MCF 10A (cell line): ENCODE measurements around the gene TENT4B. TPM values are rescaled to one million over a fixed set of nuclear protein-coding genes. Genes with fewer than 3 reads are reported as not detected.
A peak's percentile ranks its signal among the peaks of the same experiment; 100 is the strongest.

ENCODE experiments used
- BruUV-seq: library from RNA; stranded (reverse); fragments of 400-500 nt; replicated peaks from 2 replicates; lab custom pipeline; 2021; lab: Mats Ljungman, UMichigan
- CTCF ChIA-PET: fragments of 300-600 bp; sonication (Branson Sonifier 250); formaldehyde crosslinking; extraction: SDS; loops from one replicate; lab custom pipeline; 2021; ENCODE audit warnings: antibody characterized with exemption, inconsistent platforms; lab: Yijun Ruan, JAX
- POLR2A ChIA-PET: fragments of 300-600, 350-650 bp; sonication (Branson Sonifier 250); formaldehyde crosslinking; extraction: SDS; loops from one replicate; lab custom pipeline; 2020; ENCODE audit warnings: antibody characterized with exemption, inconsistent platforms; lab: Yijun Ruan, JAX
- DNase-seq: peaks from one replicate; pipeline ENCODE4 v3.0.0-alpha.2; 2018; ENCODE audit not compliant: unreplicated experiment
- H3K27ac Mint-ChIP-seq: one replicate; pipeline ENCODE4 v1.8.0; 2022; ENCODE audit warnings: mild to moderate bottlenecking, low read depth, mixed read lengths; ENCODE audit not compliant: unreplicated experiment
- H3K27me3 Mint-ChIP-seq: one replicate; pipeline ENCODE4 v1.8.0; 2022; ENCODE audit warnings: mixed read lengths; ENCODE audit not compliant: insufficient read depth, unreplicated experiment
- H3K36me3 Mint-ChIP-seq: one replicate; pipeline ENCODE4 v1.8.0; 2022; ENCODE audit warnings: mild to moderate bottlenecking, moderate library complexity, mixed read lengths; ENCODE audit not compliant: insufficient read depth, unreplicated experiment
- H3K4me1 Mint-ChIP-seq: one replicate; pipeline ENCODE4 v1.8.0; 2022; ENCODE audit warnings: mixed read lengths; ENCODE audit not compliant: insufficient read depth, unreplicated experiment
- H3K4me3 Mint-ChIP-seq: one replicate; pipeline ENCODE4 v1.8.0; 2022; ENCODE audit warnings: mild to moderate bottlenecking, moderate library complexity, mixed read lengths; ENCODE audit not compliant: unreplicated experiment
- H3K9me3 Mint-ChIP-seq: one replicate; pipeline ENCODE4 v1.8.0; 2022; ENCODE audit warnings: mixed read lengths; ENCODE audit not compliant: unreplicated experiment
- intact Hi-C: fragments of 100-400 bp; cut with micrococcal nuclease; formaldehyde crosslinking; loops from 2 replicates; pipeline ENCODE4 v1.14.1; 2022
- total RNA-seq: library from RNA; stranded (reverse); gene quantifications from 2 replicates; pipeline ENCODE4 v1.2.3, GENCODE V29; 2022
- TF ChIP-seq, protein P1 (sequence below): fragments of 200-600 bp; IDR thresholded peaks from one replicate; pipeline ENCODE4 v1.8.0; 2022; ENCODE audit warnings: antibody characterized with exemption, mild to moderate bottlenecking; ENCODE audit not compliant: unreplicated experiment

TENT4B gene
- total RNA-seq, 1 experiment from 2014 or later = 12.1 TPM

- POLR2A ChIA-PET = interaction anchor here (0.9 to 1.2 kb wide), 4 partner anchors 59 to 111 kb away, joined by 3 to 5 read pairs (median 4); no protein-coding TSS in a partner anchor
- H3K27me3 Mint-ChIP-seq = no peaks in the 10 kb centered on the region
- intact Hi-C loops = loop anchor here (10.0 kb wide), 1 partner anchor 127 kb away; the partner anchor contains the start of gene CNEP1R1
- TF ChIP-seq, protein P1, sequence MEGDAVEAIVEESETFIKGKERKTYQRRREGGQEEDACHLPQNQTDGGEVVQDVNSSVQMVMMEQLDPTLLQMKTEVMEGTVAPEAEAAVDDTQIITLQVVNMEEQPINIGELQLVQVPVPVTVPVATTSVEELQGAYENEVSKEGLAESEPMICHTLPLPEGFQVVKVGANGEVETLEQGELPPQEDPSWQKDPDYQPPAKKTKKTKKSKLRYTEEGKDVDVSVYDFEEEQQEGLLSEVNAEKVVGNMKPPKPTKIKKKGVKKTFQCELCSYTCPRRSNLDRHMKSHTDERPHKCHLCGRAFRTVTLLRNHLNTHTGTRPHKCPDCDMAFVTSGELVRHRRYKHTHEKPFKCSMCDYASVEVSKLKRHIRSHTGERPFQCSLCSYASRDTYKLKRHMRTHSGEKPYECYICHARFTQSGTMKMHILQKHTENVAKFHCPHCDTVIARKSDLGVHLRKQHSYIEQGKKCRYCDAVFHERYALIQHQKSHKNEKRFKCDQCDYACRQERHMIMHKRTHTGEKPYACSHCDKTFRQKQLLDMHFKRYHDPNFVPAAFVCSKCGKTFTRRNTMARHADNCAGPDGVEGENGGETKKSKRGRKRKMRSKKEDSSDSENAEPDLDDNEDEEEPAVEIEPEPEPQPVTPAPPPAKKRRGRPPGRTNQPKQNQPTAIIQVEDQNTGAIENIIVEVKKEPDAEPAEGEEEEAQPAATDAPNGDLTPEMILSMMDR = no peak
- no TSS peak for BruUV-seq
- no peak for DNase-seq
- no peak overlapping the region for H3K4me3 Mint-ChIP-seq
- H3K4me1 Mint-ChIP-seq = peaks cover 12% of the 10 kb centered on the region
- no peaks in the 10 kb centered on the region for H3K36me3 Mint-ChIP-seq
- H3K9me3 Mint-ChIP-seq = no peaks in the 10 kb centered on the region
- no peak overlapping the region for H3K27ac Mint-ChIP-seq
- CTCF ChIA-PET = interaction anchor here (0.6 to 1.3 kb wide), 4 partner anchors 10 to 696 kb away, joined by 3 to 5 read pairs (median 4); no protein-coding TSS in a partner anchor
Measured at GRCh38 chr16:50151322-50151721, 1.8 kb upstream of the TENT4B start.

GRCh38 chr16:50151756-50152155 lies 1.4 kb upstream of the TENT4B start:
- ChIA-PET POLR2A (interaction anchor here (0.6 to 1.2 kb wide), 5 partner anchors 58 to 330 kb away, joined by 3 to 5 read pairs (median 4); no protein-coding TSS in a partner anchor), CTCF (interaction anchor here (0.6 to 1.3 kb wide), 4 partner anchors 11 to 186 kb away, joined by 3 to 5 read pairs (median 4); no protein-coding TSS in a partner anchor)
- TF ChIP-seq, protein P1 = no peak
- no peak for DNase-seq
- no TSS peak for BruUV-seq
- Mint-ChIP-seq H3K9me3 (no peaks in the 10 kb centered on the region), H3K27ac (peak overlapping the region; percentile 84), H3K27me3 (no peaks in the 10 kb centered on the region), H3K36me3 (no peaks in the 10 kb centered on the region), H3K4me3 (peak overlapping the region; percentile 76), H3K4me1 (peaks cover 16% of the 10 kb centered on the region)
- intact Hi-C loops = loop anchor here (10.0 kb wide), 1 partner anchor 127 kb away; the partner anchor contains the start of gene CNEP1R1

DNA sequence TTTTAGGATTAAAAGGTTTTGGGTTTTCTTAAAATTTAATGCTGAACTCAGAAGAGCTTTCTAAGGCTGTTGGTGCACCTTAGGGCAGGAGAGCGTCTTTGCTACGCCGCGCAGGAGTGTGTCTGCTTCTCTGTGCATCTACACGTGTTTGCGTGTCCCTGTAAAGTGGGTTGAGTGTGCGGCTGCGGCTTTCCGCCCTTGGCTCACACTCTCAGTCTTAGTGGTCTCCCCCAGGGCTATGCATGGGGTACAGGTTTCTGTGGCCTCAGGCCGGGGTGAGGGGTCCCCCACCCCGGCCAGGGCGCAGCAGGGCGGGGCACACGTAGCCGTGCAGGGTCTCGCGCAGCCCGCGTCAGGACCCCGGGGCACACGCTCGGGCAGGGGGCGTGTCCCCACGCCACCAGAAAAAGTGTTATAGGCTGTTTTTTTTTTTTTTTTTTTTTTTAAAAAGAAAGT lies 727 bp upstream of the TENT4B start:
- ChIA-PET CTCF (interaction anchor here (0.6 to 1.3 kb wide), 4 partner anchors 11 to 185 kb away, joined by 3 to 5 read pairs (median 4); no protein-coding TSS in a partner anchor), POLR2A (interaction anchor here (0.6 to 2.0 kb wide), 6 partner anchors 50 to 330 kb away, joined by 3 to 6 read pairs (median 4); partner anchors contain the start of gene CNEP1R1)
- Mint-ChIP-seq H3K27me3 (no peaks in the 10 kb centered on the region), H3K4me3 (peak overlapping the region; percentile 76), H3K27ac (peak overlapping the region; percentile 84), H3K36me3 (no peaks in the 10 kb centered on the region), H3K9me3 (no peaks in the 10 kb centered on the region), H3K4me1 (peaks cover 21% of the 10 kb centered on the region)
- TF ChIP-seq, protein P1 = no peak
- intact Hi-C loops = loop anchor here (10.0 kb wide), 1 partner anchor 128 kb away; the partner anchor contains the start of gene CNEP1R1
- DNase-seq = no peak
- TSS peak; percentile 37 for BruUV-seq

GRCh38 chr16:50153596-50154419 lies 702 bp downstream of the TENT4B start:
- Mint-ChIP-seq H3K4me3 (peak overlapping the region; percentile 76), H3K9me3 (no peaks in the 10 kb centered on the region), H3K36me3 (no peaks in the 10 kb centered on the region), H3K27ac (peak overlapping the region; percentile 46), H3K27me3 (no peaks in the 10 kb centered on the region), H3K4me1 (peaks cover 26% of the 10 kb centered on the region)
- intact Hi-C loops = loop anchor here (1.0 to 10.0 kb wide), 2 partner anchors 56 to 129 kb away; partner anchors contain the start of gene CNEP1R1
- TF ChIP-seq, protein P1 = no peak
- POLR2A ChIA-PET = interaction anchor here (2.0 kb wide), 1 partner anchor 51 kb away, joined by 6 read pairs; no protein-coding TSS in a partner anchor
- DNase-seq = peak; percentile 13
- CTCF ChIA-PET = no interaction called here
- BruUV-seq = no TSS peak
